Subcutaneous abdominal adipose tissue (tissue), 5 donors: ENCODE data around the gene CA5A.
"Not testable (repeated sequence)": the region's sequence is repeated elsewhere in the genome, so short reads cannot be mapped to it uniquely, and the experiment has no call there.

Source experiments
- H3K27ac ChIP-seq: one replicate; pipeline ENCODE4 v1.7.0; 2013; ENCODE audit warnings: low read depth, mild to moderate bottlenecking, inconsistent platforms, low read length, moderate library complexity
- H3K27me3 ChIP-seq, 5 donors: one replicate each; pipeline ENCODE4 v1.7.0; 2013; ENCODE audit warnings: low read length in 5 of 5, inconsistent platforms in 1 of 5; ENCODE audit not compliant: control insufficient read depth in 5 of 5, insufficient read depth in 4 of 5
- H3K36me3 ChIP-seq, 5 donors: one replicate each; pipeline ENCODE4 v1.7.0; 2013; ENCODE audit warnings: low read length in 5 of 5; ENCODE audit not compliant: control insufficient read depth in 5 of 5, insufficient read depth in 5 of 5
- H3K4me1 ChIP-seq, 5 donors: one replicate each; pipeline ENCODE4 v1.7.0; 2013; ENCODE audit warnings: low read length in 5 of 5, mild to moderate bottlenecking in 3 of 5, moderate library complexity in 1 of 5; ENCODE audit not compliant: control insufficient read depth in 5 of 5, insufficient read depth in 5 of 5
- H3K4me3 ChIP-seq, 5 donors: one replicate each; pipeline ENCODE4 v1.7.0; 2013; ENCODE audit warnings: low read length in 5 of 5, low read depth in 1 of 5
- H3K9ac ChIP-seq, 5 donors: one replicate each; pipeline ENCODE4 v1.7.0; 2013; ENCODE audit warnings: low read length in 5 of 5, mild to moderate bottlenecking in 4 of 5, moderate library complexity in 3 of 5
- H3K9me3 ChIP-seq, 5 donors: one replicate each; pipeline ENCODE4 v1.7.0; 2013; ENCODE audit warnings: low read length in 5 of 5; ENCODE audit not compliant: control insufficient read depth in 5 of 5
- donor health status: healthy.
- donor health status: healthy.
- donor health status: healthy.
- donor health status: healthy.
- donor health status: healthy.

CA5A gene

GRCh38 chr16:87885371-87885967 lies 50.9 kb downstream of the CA5A start:
- H3K27ac ChIP-seq, H3K4me3 ChIP-seq, H3K9me3 ChIP-seq, H3K36me3 ChIP-seq, H3K9ac ChIP-seq, H3K4me1 ChIP-seq: not testable (repeated sequence)
- H3K27me3 ChIP-seq = peaks cover 3 to 16% (median 4%) of the 10 kb centered on the region in 5 donors

GRCh38 chr16:87882436-87883019 lies 53.8 kb downstream of the CA5A start:
- Histone ChIP-seq H3K36me3 (no peaks in the 10 kb centered on the region), H3K27ac (no peak overlapping the region), H3K4me3 (no peak overlapping the region), H3K4me1 (peaks cover 0 to 1% (median 0%) of the 10 kb centered on the region in 5 donors), H3K27me3 (peaks cover 3 to 22% (median 13%) of the 10 kb centered on the region in 5 donors), H3K9ac (no peak overlapping the region), H3K9me3 (peaks cover 0 to 2% (median 0%) of the 10 kb centered on the region in 5 donors)

DNA sequence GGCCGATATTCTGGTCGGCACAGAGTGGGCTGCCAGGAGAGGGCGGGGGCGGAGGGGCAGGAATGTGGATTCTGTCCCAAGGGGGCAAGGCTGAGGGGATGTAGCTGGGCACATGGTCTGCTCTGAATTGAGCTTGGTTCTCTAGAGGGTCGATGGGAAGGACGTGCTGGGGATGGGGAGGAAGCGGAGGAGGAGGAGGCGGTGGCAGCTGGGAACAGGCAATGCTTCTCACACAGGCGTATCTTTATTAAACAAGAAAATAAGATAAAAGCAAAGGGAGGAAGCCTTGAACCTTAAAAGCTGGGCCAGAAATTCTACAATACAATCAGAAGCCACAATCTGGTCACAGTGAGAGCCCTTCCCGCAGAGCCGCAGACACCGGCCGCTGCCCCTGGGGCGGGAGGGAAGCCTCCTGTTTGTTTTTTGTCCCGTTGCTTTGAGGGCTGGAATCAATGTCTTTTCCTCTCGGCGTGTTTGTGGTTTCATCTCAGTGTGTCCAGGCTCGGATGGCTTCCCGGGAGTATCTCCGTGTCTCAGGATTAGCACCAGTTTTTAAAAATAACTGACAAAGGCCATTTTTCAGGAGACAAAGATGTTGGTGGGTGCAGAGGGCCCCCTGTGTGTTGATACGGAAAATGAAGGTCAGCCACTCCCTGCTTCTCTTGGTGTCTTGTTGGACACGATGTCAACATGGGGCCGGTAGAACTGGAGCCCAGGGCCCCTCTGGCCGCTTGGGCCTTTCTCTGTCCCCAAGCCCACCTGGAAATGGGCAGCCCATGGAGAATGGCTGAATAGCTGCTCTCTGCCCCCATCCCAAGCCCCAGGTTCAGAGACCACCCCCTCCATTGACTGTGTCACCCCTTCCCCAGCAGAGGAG lies 54.8 kb downstream of the CA5A start:
- peaks cover 0 to 1% (median 0%) of the 10 kb centered on the region in 5 donors for H3K4me1 ChIP-seq
- no peak overlapping the region for H3K9ac ChIP-seq
- H3K4me3 ChIP-seq = no peak overlapping the region
- peaks cover 0 to 2% (median 0%) of the 10 kb centered on the region in 5 donors for H3K9me3 ChIP-seq
- H3K27ac ChIP-seq = no peak overlapping the region
- H3K36me3 ChIP-seq = no peaks in the 10 kb centered on the region
- peaks cover 3 to 24% (median 13%) of the 10 kb centered on the region in 5 donors for H3K27me3 ChIP-seq

- peaks cover 3 to 25% (median 18%) of the 10 kb centered on the region in 5 donors for H3K27me3 ChIP-seq
- no peak overlapping the region for H3K27ac ChIP-seq
- peaks cover 0 to 2% (median 0%) of the 10 kb centered on the region in 5 donors for H3K9me3 ChIP-seq
- peaks cover 0 to 1% (median 0%) of the 10 kb centered on the region in 5 donors for H3K4me1 ChIP-seq
- no peak overlapping the region for H3K4me3 ChIP-seq
- no peaks in the 10 kb centered on the region for H3K36me3 ChIP-seq
- no peak overlapping the region for H3K9ac ChIP-seq
Measured at GRCh38 chr16:87880117-87880696, 56.1 kb downstream of the CA5A start.

DNA sequence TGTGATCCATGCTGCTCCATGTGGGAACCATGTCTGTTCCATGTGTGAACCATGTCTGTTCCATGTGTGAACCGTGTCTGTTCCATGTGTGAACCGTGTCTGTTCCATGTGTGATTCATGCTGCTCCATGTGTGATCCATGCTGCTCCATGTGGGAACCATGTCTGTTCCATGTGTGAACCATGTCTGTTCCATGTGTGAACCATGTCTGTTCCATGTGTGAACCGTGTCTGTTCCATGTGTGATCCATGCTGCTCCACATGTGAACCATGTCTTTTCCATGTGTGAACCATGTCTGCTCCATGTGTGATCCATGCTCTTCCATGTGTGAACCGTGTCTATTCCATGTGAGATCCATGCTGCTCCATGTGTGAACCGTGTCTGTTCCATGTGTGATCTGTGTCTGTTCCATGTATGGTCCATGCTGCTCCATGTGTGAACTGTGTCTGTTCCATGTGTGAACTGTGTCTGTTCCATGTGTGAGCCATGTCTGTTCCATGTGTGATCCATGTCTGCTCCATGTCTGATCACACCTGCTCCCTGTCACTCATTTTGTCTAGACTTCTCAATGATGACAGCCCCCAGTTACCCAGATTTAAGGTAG lies 56.8 kb downstream of the CA5A start:
- not testable (repeated sequence) for H3K9ac ChIP-seq, H3K27ac ChIP-seq, H3K4me1 ChIP-seq, H3K36me3 ChIP-seq, H3K9me3 ChIP-seq, H3K4me3 ChIP-seq
- H3K27me3 ChIP-seq = peaks cover 3 to 31% (median 25%) of the 10 kb centered on the region in 5 donors

- H3K9me3 ChIP-seq = peaks cover 0 to 2% (median 0%) of the 10 kb centered on the region in 5 donors
- H3K4me1 ChIP-seq = peaks cover 0 to 1% (median 0%) of the 10 kb centered on the region in 5 donors
- peaks cover 3 to 31% (median 26%) of the 10 kb centered on the region in 5 donors for H3K27me3 ChIP-seq
- H3K9ac ChIP-seq = no peak overlapping the region
- no peak overlapping the region for H3K27ac ChIP-seq
- H3K4me3 ChIP-seq = no peak overlapping the region
- no peaks in the 10 kb centered on the region for H3K36me3 ChIP-seq
Measured at GRCh38 chr16:87878704-87879103, 57.6 kb downstream of the CA5A start.

DNA sequence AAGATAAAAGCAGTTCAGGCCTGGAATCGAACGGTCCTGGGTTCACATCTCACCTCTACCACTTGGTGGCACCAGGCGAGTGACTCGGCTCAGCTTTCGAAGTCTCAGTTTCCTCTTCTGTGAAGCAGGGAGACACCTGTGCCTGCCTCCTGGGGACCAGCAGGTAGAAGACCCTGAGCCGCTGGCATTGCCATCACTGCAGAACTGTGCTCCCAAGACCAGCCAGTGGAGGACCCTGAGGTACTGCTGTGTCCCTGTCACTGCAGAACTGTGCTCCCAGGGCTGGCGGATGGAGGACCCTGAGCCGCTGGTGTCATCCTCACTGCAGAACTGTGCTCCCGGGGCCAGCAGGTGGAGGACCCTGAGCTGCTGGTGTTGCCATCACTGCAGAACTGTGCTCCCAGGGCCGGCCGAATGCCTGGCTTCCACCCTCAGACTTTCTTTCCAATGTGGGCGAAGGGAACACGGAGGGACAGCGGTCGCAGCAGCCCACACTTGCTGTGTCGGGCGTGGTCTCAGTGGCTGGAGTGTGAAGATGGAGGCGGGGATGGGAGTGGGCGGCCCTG lies 58.3 kb downstream of the CA5A start:
- no peaks in the 10 kb centered on the region for H3K36me3 ChIP-seq
- no peak overlapping the region for H3K9ac ChIP-seq
- peaks cover 0 to 2% (median 0%) of the 10 kb centered on the region in 5 donors for H3K9me3 ChIP-seq
- no peak overlapping the region for H3K4me3 ChIP-seq
- H3K4me1 ChIP-seq = peaks cover 0 to 1% (median 0%) of the 10 kb centered on the region in 5 donors
- peaks cover 3 to 31% (median 24%) of the 10 kb centered on the region in 5 donors for H3K27me3 ChIP-seq
- H3K27ac ChIP-seq = no peak overlapping the region

DNA sequence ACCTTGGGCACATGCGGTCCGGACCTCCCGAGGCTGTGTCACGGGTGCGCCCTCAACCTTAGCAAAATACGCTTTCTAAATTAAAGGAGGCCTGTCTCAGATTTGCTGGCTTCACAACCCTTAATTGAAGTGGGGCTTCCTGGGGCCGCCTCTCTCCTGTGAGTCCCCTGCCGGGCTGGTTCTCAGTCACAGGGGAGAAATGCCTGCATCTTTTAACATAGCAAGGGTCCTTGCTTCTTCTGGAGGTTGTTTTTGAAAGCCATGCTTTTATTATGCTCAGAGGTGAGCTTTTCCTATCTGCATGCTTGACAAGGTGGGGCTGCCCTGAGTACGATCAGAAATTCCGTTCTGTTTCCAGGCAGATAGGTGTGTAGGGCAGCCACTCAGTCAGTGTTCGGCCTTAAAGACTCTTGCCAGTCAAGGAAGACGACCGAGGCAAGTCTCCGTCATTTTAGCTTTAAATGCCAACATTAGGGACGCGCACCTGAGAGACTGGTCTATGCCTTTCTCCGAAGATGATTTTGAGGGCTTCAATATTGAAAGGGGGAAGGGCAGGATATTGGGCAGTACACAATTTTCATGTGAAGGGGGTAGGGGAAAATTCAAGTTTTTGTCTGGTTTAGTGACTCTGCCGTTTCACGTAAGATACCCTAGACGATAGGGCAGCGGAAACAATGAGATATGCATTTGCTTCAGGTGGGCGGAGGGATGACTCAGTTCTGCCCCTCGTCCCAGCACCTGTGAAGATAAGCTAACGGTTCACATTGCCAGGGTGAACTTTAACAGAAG lies 61.5 kb downstream of the CA5A start:
- Histone ChIP-seq H3K27ac (no peak overlapping the region), H3K4me3 (no peak overlapping the region), H3K4me1 (peaks cover 0 to 6% (median 3%) of the 10 kb centered on the region in 5 donors), H3K9me3 (peaks cover 0 to 2% (median 0%) of the 10 kb centered on the region in 5 donors), H3K36me3 (no peaks in the 10 kb centered on the region), H3K9ac (no peak overlapping the region), H3K27me3 (peaks cover 0 to 20% (median 9%) of the 10 kb centered on the region in 5 donors)
